ENCODE results near the gene CNKSR3.

DNA sequence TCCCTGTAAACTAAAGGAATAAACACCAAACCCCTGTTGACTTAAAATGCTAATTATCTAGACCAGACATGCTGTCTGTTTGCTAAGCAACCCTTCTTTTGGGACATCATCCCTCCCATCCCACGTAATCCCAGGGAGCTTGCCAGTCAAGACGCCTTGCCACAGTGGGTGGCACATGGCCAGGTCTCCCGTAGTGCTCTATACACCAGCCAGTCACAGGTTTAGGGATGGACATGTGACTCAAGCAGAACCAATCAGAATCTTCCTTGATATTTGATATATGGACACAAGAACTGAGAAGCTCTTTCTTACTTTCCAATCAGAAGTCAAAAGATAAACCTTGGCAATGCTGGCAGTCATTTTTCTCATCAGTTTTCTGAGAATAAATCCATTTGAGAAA lies 60.0 kb downstream of the CNKSR3 start:
- TF ChIP-seq, protein P1, sequence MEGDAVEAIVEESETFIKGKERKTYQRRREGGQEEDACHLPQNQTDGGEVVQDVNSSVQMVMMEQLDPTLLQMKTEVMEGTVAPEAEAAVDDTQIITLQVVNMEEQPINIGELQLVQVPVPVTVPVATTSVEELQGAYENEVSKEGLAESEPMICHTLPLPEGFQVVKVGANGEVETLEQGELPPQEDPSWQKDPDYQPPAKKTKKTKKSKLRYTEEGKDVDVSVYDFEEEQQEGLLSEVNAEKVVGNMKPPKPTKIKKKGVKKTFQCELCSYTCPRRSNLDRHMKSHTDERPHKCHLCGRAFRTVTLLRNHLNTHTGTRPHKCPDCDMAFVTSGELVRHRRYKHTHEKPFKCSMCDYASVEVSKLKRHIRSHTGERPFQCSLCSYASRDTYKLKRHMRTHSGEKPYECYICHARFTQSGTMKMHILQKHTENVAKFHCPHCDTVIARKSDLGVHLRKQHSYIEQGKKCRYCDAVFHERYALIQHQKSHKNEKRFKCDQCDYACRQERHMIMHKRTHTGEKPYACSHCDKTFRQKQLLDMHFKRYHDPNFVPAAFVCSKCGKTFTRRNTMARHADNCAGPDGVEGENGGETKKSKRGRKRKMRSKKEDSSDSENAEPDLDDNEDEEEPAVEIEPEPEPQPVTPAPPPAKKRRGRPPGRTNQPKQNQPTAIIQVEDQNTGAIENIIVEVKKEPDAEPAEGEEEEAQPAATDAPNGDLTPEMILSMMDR (IDR thresholded peaks at IDR 0.05): no peak
- no peak for TF ChIP-seq POLR2A (IDR thresholded peaks at IDR 0.05)

Data from right lobe of liver (tissue), 4 donors.